ENCODE measurements around the gene DIP2C. TPM values are rescaled to one million over a fixed set of nuclear protein-coding genes. Genes with fewer than 3 reads are reported as not detected.
"Not testable (repeated sequence)": the region's sequence is repeated elsewhere in the genome, so short reads cannot be mapped to it uniquely, and the experiment has no call there.

Gene DIP2C, protein sequence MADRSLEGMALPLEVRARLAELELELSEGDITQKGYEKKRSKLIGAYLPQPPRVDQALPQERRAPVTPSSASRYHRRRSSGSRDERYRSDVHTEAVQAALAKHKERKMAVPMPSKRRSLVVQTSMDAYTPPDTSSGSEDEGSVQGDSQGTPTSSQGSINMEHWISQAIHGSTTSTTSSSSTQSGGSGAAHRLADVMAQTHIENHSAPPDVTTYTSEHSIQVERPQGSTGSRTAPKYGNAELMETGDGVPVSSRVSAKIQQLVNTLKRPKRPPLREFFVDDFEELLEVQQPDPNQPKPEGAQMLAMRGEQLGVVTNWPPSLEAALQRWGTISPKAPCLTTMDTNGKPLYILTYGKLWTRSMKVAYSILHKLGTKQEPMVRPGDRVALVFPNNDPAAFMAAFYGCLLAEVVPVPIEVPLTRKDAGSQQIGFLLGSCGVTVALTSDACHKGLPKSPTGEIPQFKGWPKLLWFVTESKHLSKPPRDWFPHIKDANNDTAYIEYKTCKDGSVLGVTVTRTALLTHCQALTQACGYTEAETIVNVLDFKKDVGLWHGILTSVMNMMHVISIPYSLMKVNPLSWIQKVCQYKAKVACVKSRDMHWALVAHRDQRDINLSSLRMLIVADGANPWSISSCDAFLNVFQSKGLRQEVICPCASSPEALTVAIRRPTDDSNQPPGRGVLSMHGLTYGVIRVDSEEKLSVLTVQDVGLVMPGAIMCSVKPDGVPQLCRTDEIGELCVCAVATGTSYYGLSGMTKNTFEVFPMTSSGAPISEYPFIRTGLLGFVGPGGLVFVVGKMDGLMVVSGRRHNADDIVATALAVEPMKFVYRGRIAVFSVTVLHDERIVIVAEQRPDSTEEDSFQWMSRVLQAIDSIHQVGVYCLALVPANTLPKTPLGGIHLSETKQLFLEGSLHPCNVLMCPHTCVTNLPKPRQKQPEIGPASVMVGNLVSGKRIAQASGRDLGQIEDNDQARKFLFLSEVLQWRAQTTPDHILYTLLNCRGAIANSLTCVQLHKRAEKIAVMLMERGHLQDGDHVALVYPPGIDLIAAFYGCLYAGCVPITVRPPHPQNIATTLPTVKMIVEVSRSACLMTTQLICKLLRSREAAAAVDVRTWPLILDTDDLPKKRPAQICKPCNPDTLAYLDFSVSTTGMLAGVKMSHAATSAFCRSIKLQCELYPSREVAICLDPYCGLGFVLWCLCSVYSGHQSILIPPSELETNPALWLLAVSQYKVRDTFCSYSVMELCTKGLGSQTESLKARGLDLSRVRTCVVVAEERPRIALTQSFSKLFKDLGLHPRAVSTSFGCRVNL (N-terminal part only)
- 3.6 TPM for total RNA-seq

DNA sequence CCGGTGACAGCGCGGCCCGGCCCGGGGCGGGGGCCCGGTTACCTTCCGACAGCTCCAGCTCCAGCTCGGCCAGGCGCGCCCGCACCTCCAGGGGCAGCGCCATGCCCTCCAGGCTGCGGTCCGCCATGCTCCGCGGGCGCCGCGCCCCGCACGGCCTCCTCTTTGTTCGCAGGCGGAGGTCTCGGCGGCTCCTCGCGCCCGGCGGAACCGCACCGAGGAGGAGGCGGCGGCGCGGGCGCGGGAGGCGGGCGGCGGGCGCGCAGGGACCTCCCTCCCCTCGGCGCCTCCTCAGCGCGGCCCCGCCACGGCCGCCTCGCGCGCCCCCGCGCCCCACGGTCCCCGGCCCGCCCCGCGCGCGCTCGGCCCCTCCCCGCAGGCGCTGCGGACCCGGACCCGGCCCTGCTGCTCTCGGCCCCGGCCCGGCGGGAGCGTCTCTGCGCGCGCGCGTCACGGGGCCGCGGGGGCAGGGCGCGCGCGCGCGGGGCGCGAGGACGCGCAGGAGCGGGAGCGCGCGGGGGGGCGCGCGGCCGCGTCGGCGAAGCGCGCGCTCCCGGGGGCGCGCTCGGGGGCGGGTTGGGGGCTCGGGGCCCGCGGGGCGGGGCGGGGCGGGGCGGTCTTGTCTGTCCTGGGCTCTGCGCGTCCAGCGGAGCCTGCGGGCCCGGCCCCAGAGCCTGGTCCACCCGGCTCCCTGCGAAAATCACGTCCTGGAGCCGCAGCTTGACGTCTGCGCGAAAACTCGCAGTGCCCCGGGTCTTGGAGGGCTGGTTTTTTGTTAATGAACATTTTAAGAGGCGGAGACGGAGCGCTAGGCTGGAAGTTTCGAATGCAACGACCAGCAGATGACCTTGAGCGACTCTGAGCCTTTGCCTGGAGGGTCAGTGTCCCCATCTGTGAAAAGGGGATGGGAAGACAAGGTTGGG lies at the start of gene DIP2C:
TSS of gene DIP2C (minus strand) at position 217 of the 920 bp plus-strand sequence. CDS start at position 127, 90 bp downstream.
- ATAC-seq: peak; percentile 43

GRCh38 chr10:734481-734880 lies 45.0 kb upstream of the DIP2C start:
- no peak for ATAC-seq

DNA sequence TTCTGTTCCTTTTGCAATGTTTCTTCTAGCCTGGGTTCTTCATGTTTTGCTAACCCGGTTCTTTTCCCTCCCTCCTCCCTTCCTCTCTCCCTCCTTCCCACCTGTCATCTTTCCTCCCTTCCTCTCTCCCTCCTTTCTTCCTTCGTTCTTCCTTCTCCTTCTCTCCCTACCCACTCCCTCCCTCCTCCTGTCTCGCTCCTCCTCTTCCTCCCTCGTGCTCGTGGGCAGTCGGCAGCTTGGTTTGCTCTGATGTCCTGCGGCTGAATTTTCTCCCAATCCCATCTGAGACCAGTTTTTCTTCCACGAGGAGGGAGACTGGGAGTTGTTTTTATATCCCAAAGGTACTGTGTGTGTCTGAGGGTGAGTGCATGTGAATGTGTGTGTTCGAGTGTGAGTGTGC lies 43.6 kb upstream of the DIP2C start:
- no peak for ATAC-seq

DNA sequence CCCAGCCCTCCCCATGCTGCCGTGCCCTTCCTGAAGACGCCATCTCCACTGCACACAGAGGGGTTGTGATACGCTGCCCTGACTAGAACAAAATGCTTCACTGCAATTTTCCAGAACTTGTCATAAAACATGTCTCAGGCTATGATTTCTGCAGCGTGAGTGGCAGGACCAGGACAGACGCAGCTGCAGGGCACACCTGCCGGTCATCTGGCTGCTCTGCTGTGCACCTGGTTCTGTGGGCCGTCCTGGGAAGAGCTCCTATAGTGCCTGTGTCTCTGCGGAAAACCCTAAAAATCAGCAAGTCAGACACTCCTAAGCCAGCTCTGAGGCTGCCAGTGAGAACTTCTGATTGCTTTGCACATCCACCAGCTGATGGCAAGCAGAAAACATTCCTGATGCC lies 39.7 kb upstream of the DIP2C start:
- no peak for ATAC-seq

DNA sequence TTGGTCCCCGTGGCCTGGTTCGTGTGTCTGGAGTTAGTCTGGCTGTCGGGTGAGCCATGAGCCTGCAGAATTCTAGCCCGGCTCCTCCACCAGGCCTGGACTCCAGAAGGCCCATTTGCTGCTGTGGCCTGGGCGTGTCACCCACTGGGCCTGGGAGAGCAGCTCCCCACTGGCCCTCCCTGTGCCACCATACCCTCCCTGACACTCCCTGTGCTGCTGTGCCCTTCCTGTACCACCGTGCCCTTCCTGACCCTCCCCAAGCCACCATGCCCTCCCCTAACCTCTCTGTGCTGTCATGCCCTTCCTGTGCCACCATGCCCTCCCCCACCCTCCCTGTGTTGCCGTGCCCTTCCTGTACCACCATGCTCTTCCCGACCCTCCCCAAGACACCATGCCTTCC lies 39.1 kb upstream of the DIP2C start:
- no peak for ATAC-seq

GRCh38 chr10:727162-727790 lies 37.8 kb upstream of the DIP2C start:
- no peak for ATAC-seq

GRCh38 chr10:725786-726185 lies 36.3 kb upstream of the DIP2C start:
- ATAC-seq: no peak

DNA sequence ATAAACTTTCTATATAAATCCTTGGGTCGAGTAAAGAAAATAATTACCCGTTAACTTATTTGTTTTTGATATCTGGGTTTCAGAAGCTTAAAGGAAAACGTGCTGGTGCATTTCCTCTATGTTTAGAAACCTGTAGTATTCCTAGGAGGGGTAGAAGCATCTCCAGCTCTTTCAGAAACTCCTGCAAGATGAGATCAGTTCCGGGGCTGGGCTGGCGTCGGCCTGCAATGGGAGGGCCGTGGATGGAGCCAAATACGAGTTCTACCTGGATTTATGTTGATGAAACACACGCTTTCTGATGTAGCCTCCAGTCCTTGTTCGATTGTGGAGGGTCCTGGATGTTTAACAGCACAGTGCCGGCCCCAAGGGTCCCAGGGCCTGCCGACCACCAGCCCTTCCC lies 35.8 kb upstream of the DIP2C start:
- no peak for ATAC-seq

- no peak for ATAC-seq
Measured at GRCh38 chr10:723973-724372, 34.5 kb upstream of the DIP2C start.

DNA sequence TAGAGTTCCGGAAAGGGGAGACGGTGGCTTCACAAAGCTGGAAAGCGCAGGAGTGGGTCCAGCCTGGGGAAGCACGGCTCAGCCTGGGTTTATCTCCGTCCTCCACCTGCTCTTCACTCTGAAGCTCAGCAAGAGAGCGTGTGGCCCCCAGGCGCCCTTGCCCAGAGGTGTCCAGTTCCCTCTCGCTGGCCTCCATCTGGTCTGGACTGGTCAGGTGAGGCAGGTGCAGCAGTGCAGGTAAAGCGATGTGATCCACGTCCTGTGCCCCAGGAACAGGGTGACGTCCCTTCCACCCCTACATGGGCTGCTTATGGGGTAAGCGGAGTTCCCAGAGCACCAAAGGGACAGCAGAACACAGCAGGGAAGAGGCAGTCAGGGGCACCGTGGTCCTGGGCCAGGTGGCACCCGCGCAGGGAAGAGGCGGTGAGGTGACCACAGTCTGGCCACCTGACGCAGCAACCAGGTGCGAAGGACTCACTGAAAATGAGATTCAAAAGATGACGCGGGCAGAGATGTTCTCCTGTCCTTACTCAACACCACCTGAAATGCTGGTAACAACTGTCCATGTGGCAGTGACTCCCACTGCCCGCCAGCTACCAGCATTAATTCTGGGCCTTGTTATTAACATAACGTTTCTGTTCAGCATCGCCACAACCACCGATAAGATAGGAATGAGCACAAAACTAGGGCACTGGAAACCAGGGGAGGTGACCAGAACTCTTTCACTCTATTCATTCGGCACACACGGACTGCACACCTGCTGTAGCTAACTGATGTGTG lies 33.0 kb upstream of the DIP2C start:
- ATAC-seq: no peak

DNA sequence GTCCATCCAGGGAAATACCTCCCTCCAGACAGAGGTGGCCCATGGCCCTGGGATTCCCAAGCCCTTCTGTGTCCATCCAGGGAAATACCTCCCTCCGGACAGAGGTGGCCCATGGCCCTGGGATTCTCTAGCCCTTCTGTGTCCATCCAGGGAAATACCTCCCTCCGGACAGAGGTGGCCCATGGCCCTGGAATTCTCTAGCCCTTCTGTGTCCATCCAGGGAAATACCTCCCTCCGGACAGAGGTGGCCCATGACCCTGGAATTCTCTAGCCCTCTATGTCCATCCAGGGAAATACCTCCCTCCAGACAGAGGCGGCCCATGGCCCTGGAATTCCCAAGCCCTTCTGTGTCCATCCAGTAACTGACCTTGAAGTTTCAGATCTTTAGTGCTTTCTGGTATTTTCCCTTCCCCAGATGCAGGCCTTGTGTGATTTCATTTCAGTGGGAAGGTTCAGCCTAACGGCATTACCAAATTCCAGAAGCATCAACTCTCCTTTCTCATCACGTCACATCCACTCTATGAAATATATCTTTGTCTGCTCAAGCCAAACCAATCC lies 28.8 kb upstream of the DIP2C start:
- no peak for ATAC-seq

GRCh38 chr10:717458-717857 lies 28.0 kb upstream of the DIP2C start:
- ATAC-seq: no peak

DNA sequence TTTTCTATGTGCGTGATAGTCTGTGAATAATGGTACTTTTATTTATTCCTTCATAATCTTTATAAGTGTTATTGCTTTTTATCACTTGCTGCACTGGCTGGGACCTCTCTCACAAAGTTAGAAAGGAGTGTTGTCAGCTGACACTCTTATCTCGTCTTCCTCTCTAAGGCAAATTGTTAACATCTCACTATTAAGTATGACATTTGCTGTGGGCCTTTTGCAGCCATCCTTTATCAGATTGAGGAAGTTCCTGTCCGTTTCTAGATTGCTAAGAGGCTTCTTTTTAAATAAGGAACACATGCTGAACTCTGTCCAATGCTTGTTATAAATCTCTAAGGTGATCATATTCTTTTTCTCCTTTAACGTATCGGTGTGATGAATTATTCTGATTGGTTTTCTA lies 27.4 kb upstream of the DIP2C start:
- no peak for ATAC-seq

- ATAC-seq: no peak
Measured at GRCh38 chr10:714214-714613, 24.7 kb upstream of the DIP2C start.

- no peak for ATAC-seq
Measured at GRCh38 chr10:712575-712974, 23.1 kb upstream of the DIP2C start.

GRCh38 chr10:712089-712488 lies 22.6 kb upstream of the DIP2C start:
- peak; percentile 76 for ATAC-seq

GRCh38 chr10:707861-708260 lies 18.4 kb upstream of the DIP2C start:
- no peak for ATAC-seq

DNA sequence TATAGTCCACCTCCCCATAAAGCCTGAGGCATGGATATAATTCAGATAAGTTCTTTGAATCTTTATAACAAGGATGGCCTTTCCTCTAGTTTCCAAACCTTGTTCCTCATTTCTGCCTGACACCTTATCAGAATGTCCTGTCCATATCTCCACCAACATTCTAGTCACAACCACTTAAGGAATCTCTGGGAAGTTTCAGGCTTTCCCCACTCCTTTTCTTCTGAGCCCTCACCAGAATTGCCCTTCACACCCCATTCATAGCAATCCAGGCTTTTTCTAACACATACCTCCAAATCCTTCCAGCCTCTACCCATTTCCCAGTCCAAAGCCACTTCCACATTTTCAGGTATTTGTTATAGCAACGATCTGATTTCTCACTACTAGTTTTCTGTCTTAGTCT lies 18.0 kb upstream of the DIP2C start:
- ATAC-seq: no peak

DNA sequence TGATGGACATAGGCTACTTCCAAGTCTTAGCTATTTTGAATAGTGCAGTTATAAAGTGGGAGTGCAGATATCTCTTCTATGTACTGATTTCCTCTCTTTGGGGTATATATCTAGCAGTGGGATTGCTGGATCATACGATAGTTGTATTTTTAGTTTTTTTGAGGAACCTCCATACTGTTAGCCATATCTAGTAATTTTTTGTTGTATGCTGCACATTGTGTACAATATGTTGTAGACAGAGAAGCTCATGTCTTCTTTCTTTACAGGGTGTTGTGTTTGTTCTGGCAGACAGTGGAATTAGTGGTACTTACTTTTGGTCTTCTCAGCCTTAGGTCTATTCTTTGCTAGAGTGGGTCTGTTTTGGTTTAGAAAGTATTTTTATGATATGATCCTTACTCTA lies 13.7 kb upstream of the DIP2C start:
- no peak for ATAC-seq

- not testable (repeated sequence) for ATAC-seq
Measured at GRCh38 chr10:700183-700582, 10.7 kb upstream of the DIP2C start.
